Activated naive CD4-positive, alpha-beta T cell treated with anti-CD3 and anti-CD28 coated beads for 36 hours (primary cell): ENCODE measurements around the gene CTSL. TPM values are rescaled to one million over a fixed set of nuclear protein-coding genes. Genes with fewer than 3 reads are reported as not detected.
"Not testable (repeated sequence)": the region's sequence is repeated elsewhere in the genome, so short reads cannot be mapped to it uniquely, and the experiment has no call there.

Experiments
- CTCF ChIA-PET: fragments of 350-600 bp; sonication (Branson Sonifier 250); formaldehyde crosslinking; loops from one replicate; lab custom pipeline; 2021; ENCODE audit warnings: antibody characterized with exemption; lab: Charles Lee
- DNase-seq: peaks from one replicate; pipeline ENCODE4 v3.0.0-alpha.2; 2020
- H3K27ac Mint-ChIP-seq: one replicate; pipeline ENCODE4 v1.8.0; 2021; ENCODE audit warnings: mild to moderate bottlenecking, mixed read lengths
- H3K27me3 Mint-ChIP-seq: one replicate; pipeline ENCODE4 v1.8.0; 2021; ENCODE audit warnings: low read depth, mixed read lengths
- H3K36me3 Mint-ChIP-seq: one replicate; pipeline ENCODE4 v1.8.0; 2021; ENCODE audit warnings: low read depth, mixed read lengths
- H3K4me1 Mint-ChIP-seq: one replicate; pipeline ENCODE4 v1.8.0; 2021; ENCODE audit warnings: low read depth, mixed read lengths
- H3K4me3 Mint-ChIP-seq: one replicate; pipeline ENCODE4 v1.8.0; 2021; ENCODE audit warnings: mild to moderate bottlenecking, moderate library complexity, mixed read lengths
- H3K9me3 Mint-ChIP-seq: one replicate; pipeline ENCODE4 v1.8.0; 2021; ENCODE audit warnings: mixed read lengths
- intact Hi-C: fragments of 100-400 bp; cut with micrococcal nuclease; formaldehyde crosslinking; loops from one replicate; pipeline ENCODE4 v1.15.1; 2023
- total RNA-seq, 2 experiments: library from RNA; stranded (reverse); gene quantifications; one replicate each; pipeline ENCODE4 v1.2.3, GENCODE V29; 2021

CTSL gene
- total RNA-seq, 2 experiments from 2014 or later: 0.81 to 0.86 TPM

- intact Hi-C loops: no loop called here
- Mint-ChIP-seq H3K4me3 (no peak overlapping the region), H3K4me1 (no peaks in the 10 kb centered on the region), H3K36me3 (peaks cover 1% of the 10 kb centered on the region), H3K27ac (no peak overlapping the region), H3K27me3 (peaks cover 6% of the 10 kb centered on the region), H3K9me3 (peaks cover 6% of the 10 kb centered on the region)
- DNase-seq: no peak
- CTCF ChIA-PET: no interaction called here
Measured at GRCh38 chr9:87750726-87751125, 24.8 kb downstream of the CTSL start.

GRCh38 chr9:87751423-87751822, 25.5 kb downstream of the CTSL start:
- CTCF ChIA-PET: no interaction called here
- H3K4me3 Mint-ChIP-seq: no peak overlapping the region
- no peak for DNase-seq
- peaks cover 1% of the 10 kb centered on the region for H3K36me3 Mint-ChIP-seq
- intact Hi-C loops: no loop called here
- H3K27ac Mint-ChIP-seq: no peak overlapping the region
- peaks cover 6% of the 10 kb centered on the region for H3K9me3 Mint-ChIP-seq
- H3K4me1 Mint-ChIP-seq: no peaks in the 10 kb centered on the region
- peaks cover 6% of the 10 kb centered on the region for H3K27me3 Mint-ChIP-seq

- CTCF ChIA-PET: no interaction called here
- Mint-ChIP-seq H3K27ac (no peak overlapping the region), H3K36me3 (peaks cover 1% of the 10 kb centered on the region), H3K4me1 (no peaks in the 10 kb centered on the region), H3K4me3 (no peak overlapping the region), H3K9me3 (peaks cover 6% of the 10 kb centered on the region), H3K27me3 (peaks cover 6% of the 10 kb centered on the region)
- intact Hi-C loops: no loop called here
- no peak for DNase-seq
Measured at GRCh38 chr9:87751868-87752267, 25.9 kb downstream of the CTSL start.

- Mint-ChIP-seq H3K27me3 (peaks cover 6% of the 10 kb centered on the region), H3K27ac (no peak overlapping the region), H3K4me1 (no peaks in the 10 kb centered on the region), H3K36me3 (peaks cover 1% of the 10 kb centered on the region), H3K9me3 (peaks cover 6% of the 10 kb centered on the region), H3K4me3 (no peak overlapping the region)
- intact Hi-C loops: no loop called here
- no peak for DNase-seq
- CTCF ChIA-PET: no interaction called here
Measured at GRCh38 chr9:87753313-87753712, 27.4 kb downstream of the CTSL start.

GRCh38 chr9:87758330-87758729, 32.4 kb downstream of the CTSL start:
- H3K36me3 Mint-ChIP-seq, H3K27me3 Mint-ChIP-seq, H3K27ac Mint-ChIP-seq, H3K4me1 Mint-ChIP-seq, H3K4me3 Mint-ChIP-seq, DNase-seq, H3K9me3 Mint-ChIP-seq, intact Hi-C loops, CTCF ChIA-PET: not testable (repeated sequence)

- H3K9me3 Mint-ChIP-seq, DNase-seq, H3K27ac Mint-ChIP-seq, CTCF ChIA-PET, H3K27me3 Mint-ChIP-seq, H3K4me3 Mint-ChIP-seq, H3K36me3 Mint-ChIP-seq, intact Hi-C loops, H3K4me1 Mint-ChIP-seq: not testable (repeated sequence)
Measured at GRCh38 chr9:87759980-87760379, 34.1 kb downstream of the CTSL start.

GRCh38 chr9:87760529-87760928, 34.6 kb downstream of the CTSL start:
- Mint-ChIP-seq H3K36me3 (no peaks in the 10 kb centered on the region), H3K4me3 (no peak overlapping the region), H3K27me3 (no peaks in the 10 kb centered on the region), H3K27ac (no peak overlapping the region), H3K4me1 (no peaks in the 10 kb centered on the region), H3K9me3 (no peaks in the 10 kb centered on the region)
- CTCF ChIA-PET: no interaction called here
- no peak for DNase-seq
- intact Hi-C loops: no loop called here

- intact Hi-C loops: no loop called here
- DNase-seq: no peak
- Mint-ChIP-seq H3K9me3 (no peaks in the 10 kb centered on the region), H3K4me3 (no peak overlapping the region), H3K27ac (no peak overlapping the region), H3K36me3 (no peaks in the 10 kb centered on the region), H3K4me1 (peaks cover 2% of the 10 kb centered on the region), H3K27me3 (no peaks in the 10 kb centered on the region)
- CTCF ChIA-PET: interaction anchor here (0.6 kb wide), 1 partner anchor 45 kb away, joined by 3 read pairs; no protein-coding TSS in a partner anchor
Measured at GRCh38 chr9:87763286-87763685, 37.4 kb downstream of the CTSL start.

GRCh38 chr9:87765521-87765920, 39.6 kb downstream of the CTSL start:
- no peak overlapping the region for H3K27ac Mint-ChIP-seq
- CTCF ChIA-PET: no interaction called here
- peaks cover 4% of the 10 kb centered on the region for H3K9me3 Mint-ChIP-seq
- H3K4me3 Mint-ChIP-seq: no peak overlapping the region
- DNase-seq: no peak
- intact Hi-C loops: no loop called here
- H3K4me1 Mint-ChIP-seq: peaks cover 2% of the 10 kb centered on the region
- H3K36me3 Mint-ChIP-seq: no peaks in the 10 kb centered on the region
- H3K27me3 Mint-ChIP-seq: no peaks in the 10 kb centered on the region

- H3K36me3 Mint-ChIP-seq: no peaks in the 10 kb centered on the region
- intact Hi-C loops: no loop called here
Measured at GRCh38 chr9:87766697-87767096, 40.8 kb downstream of the CTSL start.

GRCh38 chr9:87770616-87771315, 44.8 kb downstream of the CTSL start:
- H3K4me1 Mint-ChIP-seq: peaks cover 2% of the 10 kb centered on the region
- no peak overlapping the region for H3K27ac Mint-ChIP-seq
- CTCF ChIA-PET: no interaction called here
- intact Hi-C loops: no loop called here
- DNase-seq: no peak
- H3K36me3 Mint-ChIP-seq: no peaks in the 10 kb centered on the region
- peaks cover 4% of the 10 kb centered on the region for H3K9me3 Mint-ChIP-seq
- no peak overlapping the region for H3K4me3 Mint-ChIP-seq
- peaks cover 4% of the 10 kb centered on the region for H3K27me3 Mint-ChIP-seq

More at GRCh38 chr9:87766697-87767096, 40.8 kb downstream of the CTSL start:
- H3K4me3 Mint-ChIP-seq: no peak overlapping the region
- no peaks in the 10 kb centered on the region for H3K27me3 Mint-ChIP-seq
- H3K4me1 Mint-ChIP-seq: peaks cover 2% of the 10 kb centered on the region
- H3K9me3 Mint-ChIP-seq: peaks cover 4% of the 10 kb centered on the region
- no peak overlapping the region for H3K27ac Mint-ChIP-seq
- DNase-seq: no peak
- CTCF ChIA-PET: no interaction called here

GRCh38 chr9:87771316-87772006, 45.5 kb downstream of the CTSL start:
- Mint-ChIP-seq H3K4me1 (peaks cover 2% of the 10 kb centered on the region), H3K27ac (no peak overlapping the region)
- CTCF ChIA-PET: no interaction called here

More at GRCh38 chr9:87771316-87772006, 45.5 kb downstream of the CTSL start:
- Mint-ChIP-seq H3K9me3 (peaks cover 4% of the 10 kb centered on the region), H3K36me3 (no peaks in the 10 kb centered on the region), H3K4me3 (no peak overlapping the region), H3K27me3 (peaks cover 4% of the 10 kb centered on the region)
- intact Hi-C loops: no loop called here
- DNase-seq: no peak
